BE2C (cell line): ENCODE data around the gene DUSP28. TPM values are rescaled to one million over a fixed set of nuclear protein-coding genes. Genes with fewer than 3 reads are reported as not detected.

Experiments used
- DNase-seq: peaks from one replicate; pipeline ENCODE4 v3.0.0-alpha.2; 2020
- H3K27me3 ChIP-seq: fragments of 250-450 bp; sonication (Bioruptor Pico); 2 replicates; pipeline ENCODE4 v1.5.1; 2020; ENCODE audit warnings: mild to moderate bottlenecking
- H3K36me3 ChIP-seq: fragments of 250-450 bp; sonication (Bioruptor Pico); 2 replicates; pipeline ENCODE4 v1.5.1; 2020; ENCODE audit warnings: mild to moderate bottlenecking
- H3K4me1 ChIP-seq: fragments of 250-450 bp; sonication (Bioruptor Pico); 2 replicates; pipeline ENCODE4 v1.5.1; 2020
- H3K4me3 ChIP-seq: 2 replicates; pipeline ENCODE4 v1.5.1; 2011; ENCODE audit warnings: low read depth, low read length
- H3K9me3 ChIP-seq: fragments of 250-450 bp; sonication (Bioruptor Pico); 2 replicates; pipeline ENCODE4 v1.5.1; 2020
- polyA plus RNA-seq: library from polyadenylated mRNA; unstranded; fragments of >200 nt; gene quantifications from one replicate; pipeline ENCODE4 v1.2.1, GENCODE V29; 2012; ENCODE audit warnings: low read depth, missing spikeins; ENCODE audit not compliant: insufficient read length, insufficient read depth
- TF ChIP-seq, protein P1 (sequence below): IDR thresholded peaks from 2 replicates; pipeline ENCODE4 v1.5.1; 2012; ENCODE audit warnings: mild to moderate bottlenecking, low read depth, low read length

The DUSP28 gene, protein sequence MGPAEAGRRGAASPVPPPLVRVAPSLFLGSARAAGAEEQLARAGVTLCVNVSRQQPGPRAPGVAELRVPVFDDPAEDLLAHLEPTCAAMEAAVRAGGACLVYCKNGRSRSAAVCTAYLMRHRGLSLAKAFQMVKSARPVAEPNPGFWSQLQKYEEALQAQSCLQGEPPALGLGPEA
- 14.7 TPM for polyA plus RNA-seq

DNA sequence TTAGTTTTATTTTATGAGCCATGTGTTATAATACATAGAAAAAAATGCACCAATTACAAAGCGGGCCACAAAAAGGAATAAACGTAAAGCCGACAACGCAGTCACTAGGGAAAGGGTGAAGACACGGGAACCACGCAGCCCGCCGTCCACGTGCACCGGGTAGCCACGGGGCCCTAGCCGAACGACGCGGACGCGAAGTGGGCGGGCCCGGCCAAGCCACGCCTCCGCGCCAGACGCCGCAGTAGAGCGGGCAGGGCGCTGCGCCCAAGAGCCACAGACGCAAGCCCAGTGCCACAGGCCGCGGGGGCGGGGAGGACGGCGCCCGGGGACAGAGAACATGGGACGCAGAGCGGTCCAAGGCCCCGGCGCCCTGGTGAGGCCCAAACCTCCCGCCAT is at the start of gene DUSP28:
DUSP28 (plus strand) TSS at position 274 of the 396 bp plus-strand sequence. CDS start 328 bp downstream, outside the sequence.
- H3K4me3 ChIP-seq = peak within 1 kb of the TSS; percentile 73
- no peaks in the 10 kb centered on the region for H3K36me3 ChIP-seq
- no peaks in the 10 kb centered on the region for H3K27me3 ChIP-seq
- H3K9me3 ChIP-seq = no peaks in the 10 kb centered on the region
- TF ChIP-seq, protein P1, sequence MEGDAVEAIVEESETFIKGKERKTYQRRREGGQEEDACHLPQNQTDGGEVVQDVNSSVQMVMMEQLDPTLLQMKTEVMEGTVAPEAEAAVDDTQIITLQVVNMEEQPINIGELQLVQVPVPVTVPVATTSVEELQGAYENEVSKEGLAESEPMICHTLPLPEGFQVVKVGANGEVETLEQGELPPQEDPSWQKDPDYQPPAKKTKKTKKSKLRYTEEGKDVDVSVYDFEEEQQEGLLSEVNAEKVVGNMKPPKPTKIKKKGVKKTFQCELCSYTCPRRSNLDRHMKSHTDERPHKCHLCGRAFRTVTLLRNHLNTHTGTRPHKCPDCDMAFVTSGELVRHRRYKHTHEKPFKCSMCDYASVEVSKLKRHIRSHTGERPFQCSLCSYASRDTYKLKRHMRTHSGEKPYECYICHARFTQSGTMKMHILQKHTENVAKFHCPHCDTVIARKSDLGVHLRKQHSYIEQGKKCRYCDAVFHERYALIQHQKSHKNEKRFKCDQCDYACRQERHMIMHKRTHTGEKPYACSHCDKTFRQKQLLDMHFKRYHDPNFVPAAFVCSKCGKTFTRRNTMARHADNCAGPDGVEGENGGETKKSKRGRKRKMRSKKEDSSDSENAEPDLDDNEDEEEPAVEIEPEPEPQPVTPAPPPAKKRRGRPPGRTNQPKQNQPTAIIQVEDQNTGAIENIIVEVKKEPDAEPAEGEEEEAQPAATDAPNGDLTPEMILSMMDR = no peak
- DNase-seq = peak; percentile 96
- peaks cover 4% of the 10 kb centered on the region for H3K4me1 ChIP-seq

DNA sequence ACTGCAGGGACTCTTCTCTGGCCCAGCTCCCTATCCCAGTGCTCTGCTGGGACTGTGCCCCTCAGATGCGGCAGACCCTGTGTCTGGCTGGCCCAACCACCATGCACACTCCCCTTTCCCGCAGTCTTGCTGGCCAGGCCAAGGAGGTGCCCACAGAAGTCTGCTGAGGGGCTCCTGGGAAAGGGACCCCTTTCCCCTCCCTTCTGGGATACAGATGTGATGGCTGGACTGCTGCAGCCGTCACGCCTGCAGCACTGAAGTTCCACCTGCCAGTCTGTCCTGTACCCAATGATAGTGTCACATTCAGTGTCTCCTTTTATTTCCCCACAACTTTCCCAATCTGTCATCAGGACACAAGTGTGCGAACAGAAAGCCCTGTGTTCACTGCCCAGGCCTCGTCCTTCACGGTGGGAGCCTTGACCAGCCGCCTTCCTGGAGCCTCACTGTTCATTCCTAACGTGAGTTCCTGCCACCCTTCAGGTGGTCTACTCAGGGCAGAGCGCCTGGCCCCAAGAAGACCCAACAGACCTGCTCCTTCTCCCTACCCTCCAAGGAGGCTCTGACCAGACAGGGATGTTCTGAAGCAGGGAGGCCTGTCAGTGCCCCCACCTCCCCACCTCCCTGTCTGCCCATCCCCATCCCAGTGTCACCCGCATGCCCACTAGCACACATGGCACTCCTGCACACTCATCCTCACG is 49.5 kb upstream of the DUSP28 start:
- no peak overlapping the region for H3K4me3 ChIP-seq
- DNase-seq = no peak
- H3K27me3 ChIP-seq = no peaks in the 10 kb centered on the region
- no peaks in the 10 kb centered on the region for H3K36me3 ChIP-seq
- H3K9me3 ChIP-seq = no peaks in the 10 kb centered on the region
- no peaks in the 10 kb centered on the region for H3K4me1 ChIP-seq
- TF ChIP-seq, protein P1 = no peak

DNA sequence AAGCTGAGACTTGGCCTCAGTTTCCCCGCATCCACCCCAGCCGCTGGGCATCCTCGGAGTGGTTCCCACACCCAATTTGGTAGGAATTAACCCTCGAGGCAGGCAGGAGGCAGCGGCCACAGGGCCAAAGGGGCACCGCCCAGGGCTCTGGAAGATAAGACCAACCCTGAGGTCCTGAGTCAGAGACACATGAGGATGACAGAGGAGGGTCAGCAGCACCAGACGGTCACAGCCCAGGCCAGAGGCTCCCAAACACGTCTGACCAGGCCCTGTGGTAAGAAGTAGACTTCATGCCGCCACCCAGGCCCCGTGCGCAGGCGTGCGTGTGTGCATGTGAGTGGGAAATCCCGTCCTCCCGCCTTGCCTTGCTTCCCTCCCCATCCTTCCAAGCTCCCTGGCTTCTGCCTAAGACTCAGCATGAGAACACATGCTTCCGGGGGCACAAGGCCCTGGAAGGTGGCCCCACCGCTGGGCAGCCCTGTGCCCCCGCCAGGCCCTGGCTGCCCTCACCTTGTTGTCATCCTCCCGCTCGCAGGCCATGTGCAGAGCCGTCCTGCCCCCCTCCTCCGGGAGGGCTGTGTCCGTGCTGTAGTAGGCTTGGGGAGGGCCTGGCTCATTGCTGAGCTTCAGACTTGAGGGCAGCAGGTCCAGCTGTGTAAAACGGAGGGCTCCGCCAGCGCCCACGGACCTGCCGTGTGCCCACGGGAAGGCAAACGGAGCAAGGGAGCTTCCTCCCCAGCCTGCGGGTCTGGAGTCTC is 48.6 kb upstream of the DUSP28 start:
- no peaks in the 10 kb centered on the region for H3K36me3 ChIP-seq
- H3K4me3 ChIP-seq = no peak overlapping the region
- H3K9me3 ChIP-seq = no peaks in the 10 kb centered on the region
- no peaks in the 10 kb centered on the region for H3K4me1 ChIP-seq
- H3K27me3 ChIP-seq = no peaks in the 10 kb centered on the region
- TF ChIP-seq, protein P1 = no peak
- no peak for DNase-seq

DNA sequence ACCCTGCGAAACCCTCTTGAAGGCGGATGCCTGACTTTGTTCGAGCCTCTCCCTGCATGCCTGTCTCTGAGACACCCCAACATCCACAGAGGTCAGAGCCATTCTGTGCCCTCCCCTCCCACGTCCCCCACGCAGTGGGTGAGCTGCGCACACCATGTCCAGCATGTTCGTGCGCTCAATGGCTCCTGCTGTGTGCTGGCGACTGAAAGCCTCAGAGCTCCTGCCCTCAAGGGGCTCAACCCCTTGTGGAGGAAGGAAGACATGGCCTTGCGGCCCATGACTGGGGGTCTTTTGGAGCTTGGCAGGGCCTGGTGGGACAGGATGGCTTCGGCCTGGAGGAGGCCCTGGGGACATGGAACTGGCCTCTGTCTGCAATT is 48.1 kb upstream of the DUSP28 start:
- TF ChIP-seq, protein P1 = no peak
- no peaks in the 10 kb centered on the region for H3K27me3 ChIP-seq
- no peaks in the 10 kb centered on the region for H3K36me3 ChIP-seq
- no peak for DNase-seq
- H3K4me3 ChIP-seq = no peak overlapping the region
- no peaks in the 10 kb centered on the region for H3K9me3 ChIP-seq
- H3K4me1 ChIP-seq = no peaks in the 10 kb centered on the region

- H3K4me3 ChIP-seq = no peak overlapping the region
- no peaks in the 10 kb centered on the region for H3K36me3 ChIP-seq
- H3K4me1 ChIP-seq = no peaks in the 10 kb centered on the region
- TF ChIP-seq, protein P1 = no peak
- no peaks in the 10 kb centered on the region for H3K9me3 ChIP-seq
- no peaks in the 10 kb centered on the region for H3K27me3 ChIP-seq
- no peak for DNase-seq
These were observed 47.3 kb upstream of the DUSP28 start for GRCh38 chr2:240512666-240513535.
